ENCODE results near the gene SYNJ2.
A peak's percentile ranks its signal among the peaks of the same experiment; 100 is the strongest.
"Not testable (repeated sequence)": the region's sequence is repeated elsewhere in the genome, so short reads cannot be mapped to it uniquely, and the experiment has no call there.

The SYNJ2 gene, protein sequence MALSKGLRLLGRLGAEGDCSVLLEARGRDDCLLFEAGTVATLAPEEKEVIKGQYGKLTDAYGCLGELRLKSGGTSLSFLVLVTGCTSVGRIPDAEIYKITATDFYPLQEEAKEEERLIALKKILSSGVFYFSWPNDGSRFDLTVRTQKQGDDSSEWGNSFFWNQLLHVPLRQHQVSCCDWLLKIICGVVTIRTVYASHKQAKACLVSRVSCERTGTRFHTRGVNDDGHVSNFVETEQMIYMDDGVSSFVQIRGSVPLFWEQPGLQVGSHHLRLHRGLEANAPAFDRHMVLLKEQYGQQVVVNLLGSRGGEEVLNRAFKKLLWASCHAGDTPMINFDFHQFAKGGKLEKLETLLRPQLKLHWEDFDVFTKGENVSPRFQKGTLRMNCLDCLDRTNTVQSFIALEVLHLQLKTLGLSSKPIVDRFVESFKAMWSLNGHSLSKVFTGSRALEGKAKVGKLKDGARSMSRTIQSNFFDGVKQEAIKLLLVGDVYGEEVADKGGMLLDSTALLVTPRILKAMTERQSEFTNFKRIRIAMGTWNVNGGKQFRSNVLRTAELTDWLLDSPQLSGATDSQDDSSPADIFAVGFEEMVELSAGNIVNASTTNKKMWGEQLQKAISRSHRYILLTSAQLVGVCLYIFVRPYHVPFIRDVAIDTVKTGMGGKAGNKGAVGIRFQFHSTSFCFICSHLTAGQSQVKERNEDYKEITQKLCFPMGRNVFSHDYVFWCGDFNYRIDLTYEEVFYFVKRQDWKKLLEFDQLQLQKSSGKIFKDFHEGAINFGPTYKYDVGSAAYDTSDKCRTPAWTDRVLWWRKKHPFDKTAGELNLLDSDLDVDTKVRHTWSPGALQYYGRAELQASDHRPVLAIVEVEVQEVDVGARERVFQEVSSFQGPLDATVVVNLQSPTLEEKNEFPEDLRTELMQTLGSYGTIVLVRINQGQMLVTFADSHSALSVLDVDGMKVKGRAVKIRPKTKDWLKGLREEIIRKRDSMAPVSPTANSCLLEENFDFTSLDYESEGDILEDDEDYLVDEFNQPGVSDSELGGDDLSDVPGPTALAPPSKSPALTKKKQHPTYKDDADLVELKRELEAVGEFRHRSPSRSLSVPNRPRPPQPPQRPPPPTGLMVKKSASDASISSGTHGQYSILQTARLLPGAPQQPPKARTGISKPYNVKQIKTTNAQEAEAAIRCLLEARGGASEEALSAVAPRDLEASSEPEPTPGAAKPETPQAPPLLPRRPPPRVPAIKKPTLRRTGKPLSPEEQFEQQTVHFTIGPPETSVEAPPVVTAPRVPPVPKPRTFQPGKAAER (N-terminal part only)

DNA sequence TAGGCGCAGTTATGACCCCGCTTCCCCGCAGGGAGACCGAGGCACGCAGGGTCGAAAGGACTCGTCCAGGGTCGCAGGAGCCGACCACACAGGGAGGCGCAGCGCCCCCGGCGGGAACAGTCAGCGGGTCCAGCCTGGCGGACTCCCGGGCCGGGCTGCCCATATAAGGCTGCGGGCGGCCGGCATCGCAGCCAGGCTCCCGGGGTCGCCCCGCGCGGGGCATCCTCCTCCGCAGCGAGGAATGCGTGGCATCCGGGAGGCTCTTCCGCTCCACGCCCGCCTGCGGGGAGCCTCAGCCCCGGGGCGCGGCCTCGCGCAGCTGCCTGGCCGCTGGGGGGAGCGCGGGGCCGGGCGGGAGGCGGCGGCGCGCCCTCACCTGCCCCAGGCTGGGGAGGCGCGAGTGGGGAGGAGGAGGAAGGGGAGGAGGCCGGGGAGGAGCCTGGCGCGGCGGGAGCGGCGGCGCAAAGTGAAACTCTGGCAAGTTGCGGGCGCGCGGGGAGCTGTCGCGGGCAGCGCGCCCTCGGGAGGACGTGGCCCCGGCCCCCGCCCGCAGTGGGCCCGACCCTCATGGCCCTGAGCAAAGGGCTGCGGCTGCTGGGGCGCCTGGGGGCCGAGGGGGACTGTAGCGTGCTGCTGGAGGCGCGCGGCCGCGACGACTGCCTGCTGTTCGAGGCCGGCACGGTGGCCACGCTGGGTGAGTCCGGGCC is at the start of gene SYNJ2:
SYNJ2 (plus strand) TSS at position 469 of the 707 bp plus-strand sequence; CDS start at position 568, 99 bp downstream.
- DNase-seq (ENCODE audit: low read depth in 1 of 2, low spot score in 1 of 2), result peak; percentile 58 to 75

DNA sequence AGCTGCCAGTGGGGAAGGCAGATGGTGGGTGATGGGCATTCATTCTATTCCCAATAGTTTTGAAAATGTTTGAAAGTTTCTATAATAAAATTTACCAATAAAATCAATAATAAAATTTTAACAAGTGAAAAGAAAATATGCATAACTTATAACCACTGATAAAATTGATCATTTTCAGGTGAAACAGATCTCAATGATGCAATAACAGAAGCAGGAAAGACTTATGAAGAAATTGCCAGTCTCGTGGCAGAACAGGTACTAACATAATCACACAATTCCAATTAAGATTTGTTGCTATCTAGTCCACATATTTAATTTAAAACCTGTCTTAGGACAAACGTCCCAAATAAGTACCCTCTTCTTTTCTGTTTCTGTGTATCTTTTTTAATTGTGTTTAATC is 45.9 kb upstream of the SYNJ2 start:
- DNase-seq (ENCODE audit: low read depth in 1 of 2, low spot score in 1 of 2), result no peak

DNA sequence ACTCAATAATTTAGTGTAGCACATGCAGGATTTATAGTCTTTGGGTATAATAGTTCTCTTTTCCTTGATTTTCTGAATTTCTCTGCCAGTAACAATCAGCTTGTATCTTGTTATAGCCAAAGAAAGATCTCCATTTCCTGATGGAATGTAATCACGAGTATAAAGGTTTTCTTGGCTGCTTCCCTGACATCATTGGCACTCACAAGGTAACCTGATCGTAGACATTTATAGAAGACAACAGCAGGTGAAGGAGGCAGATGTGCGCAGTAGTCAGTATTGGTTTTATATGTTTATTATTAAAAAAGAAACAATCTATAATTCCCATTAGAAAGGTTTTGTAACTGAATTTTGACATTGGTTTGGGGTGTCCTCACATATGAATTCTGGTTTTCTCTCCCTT is 44.3 kb upstream of the SYNJ2 start:
- DNase-seq (ENCODE audit: low read depth in 1 of 2, low spot score in 1 of 2), result no peak

DNA sequence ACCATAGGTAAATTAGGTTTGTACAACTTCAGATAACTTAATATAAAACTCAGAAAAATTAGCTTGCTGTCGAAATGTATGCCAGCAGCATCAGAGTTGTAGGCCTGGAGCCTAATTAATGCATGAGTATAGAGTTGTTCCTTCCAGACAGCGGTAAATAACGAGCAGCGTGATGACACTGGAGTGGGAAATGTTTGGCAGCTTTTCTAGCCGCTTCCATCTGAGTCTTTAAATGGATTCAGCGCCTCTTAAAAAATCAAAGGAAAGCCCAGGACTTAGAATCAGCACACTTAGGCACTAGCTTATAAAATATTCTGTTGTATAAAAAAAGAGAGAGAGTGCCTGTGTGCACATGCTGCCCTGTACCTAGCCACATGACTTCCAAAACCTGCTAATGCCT is 43.7 kb upstream of the SYNJ2 start:
- no peak for DNase-seq (ENCODE audit: low read depth in 1 of 2, low spot score in 1 of 2)

DNA sequence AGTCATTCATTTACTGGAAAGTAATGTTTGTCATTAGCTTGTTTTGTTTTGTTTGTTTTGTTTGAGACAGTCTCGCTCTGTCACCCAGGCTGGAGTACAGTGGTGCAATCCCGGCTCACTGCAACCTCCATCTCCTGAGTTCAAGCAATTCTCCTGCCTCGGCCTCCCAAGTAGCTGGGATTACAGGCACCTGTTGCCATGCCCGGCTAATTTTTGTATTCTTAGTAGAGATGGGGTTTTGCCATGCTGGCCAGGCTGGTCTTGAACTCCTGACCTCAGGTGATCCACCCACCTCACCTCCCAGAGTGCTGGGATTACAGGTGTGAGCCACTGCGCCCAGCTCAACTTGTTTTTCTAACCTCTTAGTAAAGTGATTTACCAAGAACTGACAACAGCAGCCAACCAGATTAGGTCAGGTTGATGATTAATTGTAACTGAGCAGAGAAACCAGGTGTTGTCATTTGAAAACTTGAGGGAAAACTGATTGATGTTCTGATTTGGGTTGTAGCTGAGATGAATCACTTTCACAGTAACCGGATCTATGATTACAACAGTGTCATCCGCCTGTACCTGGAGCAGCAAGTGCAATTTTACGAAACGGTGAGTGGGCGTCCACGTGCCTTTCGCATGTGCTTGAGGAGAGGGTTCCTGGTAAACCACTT is 41.2 kb upstream of the SYNJ2 start:
- DNase-seq (ENCODE audit: low read depth in 1 of 2, low spot score in 1 of 2), result peak in 1 of 2 donors; percentile 32

DNA sequence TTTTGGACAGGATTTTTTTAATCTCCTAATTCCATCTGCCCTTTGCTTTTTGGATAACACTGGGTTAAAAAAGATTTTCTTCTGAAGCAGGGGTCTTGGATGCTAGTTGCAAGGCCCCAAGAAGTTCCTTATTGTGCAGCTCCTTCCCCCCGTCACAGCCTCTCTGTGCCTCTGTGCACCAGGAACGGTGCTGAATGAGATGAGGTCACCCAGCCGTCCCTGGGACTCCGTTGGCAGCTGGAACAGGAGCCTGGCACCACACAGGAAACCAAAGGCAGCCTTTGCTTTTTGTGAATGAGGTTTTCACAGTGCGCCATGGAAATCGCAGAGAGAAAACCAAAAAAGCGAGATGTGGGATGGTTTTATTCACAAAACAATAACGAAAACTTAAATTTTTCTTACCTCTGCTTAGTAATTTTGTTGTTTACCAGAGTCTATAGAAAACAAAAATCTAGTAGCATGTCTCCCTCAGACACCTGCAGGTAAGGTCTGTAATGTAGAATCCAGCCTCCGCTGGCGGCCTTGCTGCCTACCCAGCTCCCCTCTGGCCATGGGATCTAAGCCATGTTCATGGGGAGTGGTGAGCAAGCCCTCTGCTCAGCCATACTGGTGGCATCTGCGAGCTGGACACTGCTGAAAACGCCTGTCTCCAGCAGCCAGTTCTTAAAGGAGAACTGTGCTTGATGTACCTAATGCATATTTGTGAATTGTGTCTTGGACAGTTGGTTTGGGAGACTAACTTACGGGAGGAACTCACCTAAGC is 40.4 kb upstream of the SYNJ2 start:
- no peak for DNase-seq (ENCODE audit: low read depth in 1 of 2, low spot score in 1 of 2)

DNA sequence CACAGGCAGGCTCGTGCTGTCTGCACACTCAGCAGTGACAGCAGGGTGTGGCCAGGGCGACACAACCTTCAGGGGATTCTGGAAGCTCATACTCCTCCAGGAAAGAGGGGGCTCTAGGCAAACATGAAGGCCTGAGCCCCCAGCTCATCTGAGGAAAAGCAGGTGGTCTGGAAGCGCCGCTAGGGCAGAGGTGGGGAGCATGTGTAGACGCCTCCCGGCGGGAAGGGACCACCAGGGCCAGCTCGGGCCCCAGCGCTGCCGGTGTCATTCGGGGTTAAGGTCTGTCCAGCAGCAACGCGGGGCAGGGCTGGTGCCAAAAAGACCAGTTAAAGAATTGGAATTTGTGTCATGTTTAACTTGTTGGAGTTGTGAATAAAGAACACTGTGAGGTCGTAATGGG is 39.3 kb upstream of the SYNJ2 start:
- no peak for DNase-seq (ENCODE audit: low read depth in 1 of 2, low spot score in 1 of 2)

DNA sequence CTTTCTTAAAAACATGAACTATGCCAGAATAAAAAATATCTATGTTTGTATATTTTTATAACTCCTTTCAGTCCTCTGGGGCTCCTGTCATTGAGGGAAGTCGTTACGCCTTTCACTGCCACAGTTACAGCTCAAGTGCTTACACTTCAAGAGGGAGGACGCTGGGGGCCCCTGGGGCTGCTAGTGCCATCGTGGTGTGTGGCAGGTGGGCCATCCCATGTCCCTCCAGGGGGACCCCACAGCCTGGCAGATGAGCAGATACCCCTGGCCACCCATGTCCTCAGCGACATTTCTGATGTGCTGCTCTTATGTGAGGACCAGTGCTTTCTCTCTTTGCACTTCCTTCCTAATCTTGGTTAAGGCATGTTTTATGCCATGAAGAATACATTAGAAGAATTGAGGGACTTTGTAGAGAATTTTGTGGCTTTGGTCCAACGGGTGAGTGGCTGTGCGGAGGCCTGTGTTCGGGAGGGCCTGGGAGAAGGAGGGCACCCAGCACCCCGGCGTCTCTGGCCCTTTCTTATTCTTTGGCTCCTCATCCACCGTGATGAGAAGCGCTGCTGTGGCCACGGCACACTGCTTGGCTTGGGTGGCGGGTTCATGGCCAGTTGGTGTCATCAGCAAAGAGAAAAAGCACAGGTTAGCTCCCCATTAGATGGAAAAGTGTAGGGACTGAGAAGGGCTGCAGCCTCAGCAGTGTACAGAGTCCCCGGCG is 38.3 kb upstream of the SYNJ2 start:
- no peak for DNase-seq (ENCODE audit: low read depth in 1 of 2, low spot score in 1 of 2)

DNA sequence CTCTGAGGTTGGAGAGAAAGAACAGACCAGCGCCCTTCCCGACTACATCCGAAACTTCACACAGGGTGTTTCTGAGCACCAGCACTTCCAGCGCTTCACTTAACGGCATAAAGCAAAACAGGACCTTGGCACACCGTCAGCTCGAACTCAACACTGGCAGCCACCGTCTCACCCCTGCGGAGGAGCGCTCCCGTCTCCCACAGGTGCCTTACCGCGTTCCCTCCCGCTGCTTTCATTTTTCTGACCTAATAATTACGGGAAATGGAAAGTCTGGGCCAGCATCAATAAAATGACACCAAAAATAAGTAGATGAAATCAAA is 37.7 kb upstream of the SYNJ2 start:
- DNase-seq (ENCODE audit: low read depth in 1 of 2, low spot score in 1 of 2), result no peak

DNA sequence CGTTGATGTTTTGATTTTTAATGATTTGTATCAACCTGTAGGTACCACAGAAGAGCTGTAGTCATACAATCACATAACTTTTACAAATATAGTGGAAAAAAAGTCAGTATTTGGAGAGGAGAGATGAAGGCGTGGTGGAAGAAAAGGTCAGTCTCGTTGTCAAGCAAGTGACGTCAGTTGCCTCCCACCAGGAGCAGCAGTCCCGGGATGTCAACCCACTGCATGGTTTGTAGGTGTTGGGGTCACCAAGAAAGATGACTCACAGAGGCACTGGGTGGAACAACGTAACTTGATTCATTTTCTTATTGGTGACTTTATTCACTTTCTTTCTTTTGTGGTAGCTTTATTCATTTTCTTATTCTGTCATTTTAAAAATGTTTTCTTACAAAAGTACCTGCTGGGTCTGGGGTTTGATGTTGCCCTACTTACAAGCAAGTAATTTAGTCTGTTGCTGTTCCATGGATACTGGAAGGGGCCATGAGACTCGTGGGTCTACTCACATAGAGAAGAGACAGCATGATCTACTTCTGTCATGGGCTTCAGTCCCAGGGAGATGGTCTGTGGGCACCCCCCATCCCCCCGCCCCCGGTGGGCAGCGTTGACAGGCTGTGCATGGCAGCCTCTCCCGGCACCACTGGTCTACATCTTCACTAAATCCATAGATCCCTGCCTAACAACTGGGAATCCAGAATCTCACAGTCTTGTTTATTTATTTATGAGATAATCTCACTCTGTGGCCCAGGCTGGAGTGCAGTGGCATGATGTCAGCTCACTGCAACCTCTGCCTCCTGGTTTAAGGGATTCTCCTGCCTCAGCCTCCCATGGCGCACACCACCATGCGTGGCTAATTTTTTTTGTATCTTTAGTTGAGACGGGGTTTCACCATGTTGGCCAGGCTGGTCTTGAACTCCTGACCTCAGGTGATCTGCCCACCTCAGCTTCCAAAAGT is 36.4 kb upstream of the SYNJ2 start:
- no peak for DNase-seq (ENCODE audit: low read depth in 1 of 2, low spot score in 1 of 2)

DNA sequence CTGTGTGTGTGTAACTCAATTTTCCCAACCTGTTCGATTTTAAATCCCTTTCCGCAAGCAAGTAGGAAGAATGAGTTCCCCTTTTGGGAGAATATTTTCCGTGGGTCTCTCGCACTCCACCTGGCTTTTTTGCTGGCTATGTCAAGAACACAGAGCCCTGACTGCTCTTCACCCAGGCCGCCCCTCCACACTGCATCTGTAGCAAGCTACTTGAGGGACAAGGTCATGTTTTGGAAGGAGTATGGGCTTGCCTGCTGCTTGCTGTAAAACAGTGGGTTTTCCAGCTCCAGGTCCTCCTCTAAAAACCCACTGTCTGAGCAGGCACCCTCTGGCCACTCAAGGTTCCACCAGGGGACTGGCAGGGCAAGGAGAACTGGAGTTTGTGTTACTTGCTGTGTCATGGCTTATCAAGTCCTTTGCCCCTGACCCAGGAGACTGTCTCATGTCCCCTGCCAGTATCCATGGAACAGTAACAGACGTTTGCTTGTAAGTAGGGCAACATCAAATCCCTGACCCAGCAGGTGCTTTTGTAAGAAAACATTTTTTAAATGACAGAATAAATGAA is 35.5 kb upstream of the SYNJ2 start:
- no peak for DNase-seq (ENCODE audit: low read depth in 1 of 2, low spot score in 1 of 2)

DNA sequence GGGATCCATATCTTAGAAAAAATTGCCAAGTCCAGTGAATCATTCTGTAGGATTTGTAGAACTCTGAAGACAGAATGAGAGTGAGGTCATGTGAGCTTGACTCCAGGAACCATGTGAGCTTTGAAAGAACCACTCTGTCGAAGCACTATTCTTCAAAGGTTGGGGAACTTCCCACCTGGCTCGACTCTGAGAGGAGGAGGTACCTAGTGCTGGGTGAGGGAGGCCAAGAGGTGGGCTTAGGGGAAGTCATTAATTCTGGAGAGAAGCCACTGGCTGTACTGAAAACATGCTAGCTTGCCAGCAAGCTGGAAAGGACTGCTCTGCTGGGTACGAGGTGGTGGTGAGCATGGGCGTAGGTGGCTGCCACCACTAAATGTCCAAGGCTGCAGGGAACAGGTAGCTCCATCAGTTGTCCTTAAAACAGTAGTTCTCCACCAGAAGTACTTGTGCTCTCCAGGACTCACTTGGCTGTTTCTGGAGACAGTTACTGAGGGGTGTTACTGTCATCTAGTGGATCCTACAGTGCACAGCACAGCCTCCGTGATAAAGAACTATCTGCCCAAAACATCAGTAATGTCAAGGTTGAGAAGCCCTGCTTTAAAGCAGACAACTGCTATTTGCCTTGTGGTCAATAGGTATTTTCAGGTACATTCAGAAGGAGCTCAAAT is 34.7 kb upstream of the SYNJ2 start:
- DNase-seq (ENCODE audit: low read depth in 1 of 2, low spot score in 1 of 2), result no peak

DNA sequence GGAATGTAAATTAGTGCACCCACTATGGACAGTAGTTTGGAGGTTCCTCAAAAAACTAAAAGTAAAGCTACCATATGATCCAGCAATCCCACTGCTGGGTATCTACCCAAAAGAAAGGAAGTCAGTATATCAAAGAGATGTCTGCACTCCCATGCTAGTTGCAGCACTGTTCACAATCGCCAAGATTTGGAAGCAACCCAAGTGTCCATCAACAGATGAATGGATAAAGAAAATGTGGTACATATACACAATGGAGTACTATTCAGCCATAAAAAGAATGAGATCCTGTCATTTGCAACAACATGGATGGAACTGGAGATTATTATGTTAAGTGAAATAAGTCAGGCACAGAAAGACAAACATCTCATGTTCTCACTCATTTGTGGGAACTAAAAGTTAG is 30.8 kb upstream of the SYNJ2 start:
- DNase-seq (ENCODE audit: low read depth in 1 of 2, low spot score in 1 of 2), result not testable (repeated sequence)

DNA sequence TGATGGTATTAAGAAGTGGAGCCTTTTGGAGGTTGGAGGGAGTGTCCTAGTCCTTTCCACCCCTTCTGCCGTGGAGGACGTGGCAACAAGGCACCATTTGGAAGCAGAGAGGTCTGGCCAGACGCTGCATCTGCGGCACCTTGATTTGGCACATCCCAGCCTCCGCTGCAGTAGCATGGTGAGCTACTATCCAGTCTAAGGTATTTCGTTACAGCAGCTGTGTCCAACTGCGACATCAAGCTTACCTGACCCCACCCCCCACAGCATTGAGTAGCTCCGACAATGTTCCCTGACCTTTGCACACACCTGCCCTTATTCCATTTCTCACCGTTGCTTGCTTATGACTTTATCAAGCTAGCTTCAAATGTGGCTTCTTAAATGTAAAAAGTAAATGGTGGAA is 29.8 kb upstream of the SYNJ2 start:
- DNase-seq (ENCODE audit: low read depth in 1 of 2, low spot score in 1 of 2), result no peak

DNA sequence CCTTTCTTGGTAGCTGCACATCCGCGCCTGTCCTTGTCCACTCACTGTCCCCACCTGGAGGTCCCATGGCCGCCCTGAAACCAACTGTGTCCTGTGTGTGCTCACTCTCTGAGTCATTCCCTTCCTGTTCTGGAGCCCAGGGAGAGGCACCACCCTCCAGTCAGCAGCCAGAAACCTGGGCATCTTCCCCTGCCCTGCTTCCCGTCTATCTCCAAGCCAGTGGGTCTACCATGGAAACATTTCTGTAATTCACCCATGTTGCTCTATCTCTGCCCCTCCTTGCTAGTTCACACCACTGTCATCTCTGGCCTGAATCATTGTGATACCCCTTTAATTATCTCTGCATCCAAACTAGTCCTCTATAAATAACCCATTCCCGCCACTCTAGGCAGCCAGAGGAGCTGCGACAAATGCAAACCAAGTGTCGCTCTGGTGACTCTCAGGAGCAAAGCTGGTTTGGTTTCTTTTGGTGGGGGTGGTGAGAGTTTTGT is 28.8 kb upstream of the SYNJ2 start:
- DNase-seq (ENCODE audit: low read depth in 1 of 2, low spot score in 1 of 2), result no peak

DNA sequence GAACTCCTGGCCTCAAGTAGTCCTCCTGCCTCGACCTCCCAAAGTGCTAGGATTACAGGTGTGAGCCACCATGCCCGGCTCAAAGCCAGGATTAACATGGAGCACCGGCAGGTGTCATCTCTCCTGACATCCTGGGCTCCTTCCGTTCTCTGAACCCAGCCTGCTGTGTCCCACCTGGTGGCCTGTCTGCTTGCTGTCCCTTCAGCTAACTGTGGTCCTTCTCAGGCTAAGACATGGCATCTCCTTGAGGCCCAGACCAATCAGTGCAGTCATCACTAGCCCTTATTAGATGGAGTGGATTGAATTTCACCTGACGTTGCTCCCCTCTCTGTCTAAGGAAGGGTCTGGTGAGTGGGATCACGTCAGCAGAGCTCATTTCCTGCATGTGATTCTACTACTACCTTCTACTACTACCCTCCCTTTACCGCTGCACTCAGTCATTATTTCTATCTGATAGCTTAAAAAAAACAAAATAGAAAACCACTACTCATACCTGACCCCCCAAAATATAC is 28.0 kb upstream of the SYNJ2 start:
- no peak for DNase-seq (ENCODE audit: low read depth in 1 of 2, low spot score in 1 of 2)

Measured in activated T-helper 1 cell treated with anti-CD3 and anti-CD28 coated beads, Interleukin-2, amount 50 U/mL, for 16 hours (primary cell).